GM12878 (cell line): ENCODE measurements around the gene SOWAHD. TPM values are rescaled to one million over a fixed set of nuclear protein-coding genes. Genes with fewer than 3 reads are reported as not detected.

Experiments used
- ATAC-seq: fragments of 200-7000 bp; cut with Tn5 transposase; 3 replicates; pipeline ENCODE4 v1.9.1; 2020; ENCODE audit warnings: mild to moderate bottlenecking, moderate library complexity
- BruUV-seq: library from RNA; stranded (reverse); fragments of 400-500 nt; replicated peaks from 2 replicates; lab custom pipeline; 2021; lab: Mats Ljungman, UMichigan
- CTCF ChIA-PET: fragments of 300-600 bp; sonication (Branson Sonifier 250); formaldehyde crosslinking; extraction: SDS; loops from one replicate; lab custom pipeline; 2021; ENCODE audit warnings: inconsistent platforms; lab: Yijun Ruan, JAX
- POLR2A ChIA-PET: fragments of 350-600 bp; formaldehyde crosslinking; extraction: SDS; loops from one replicate; lab custom pipeline; 2021; ENCODE audit warnings: inconsistent platforms; lab: Charles Lee
- RAD21 ChIA-PET: fragments of 300-600 bp; sonication (Branson Sonifier 250); formaldehyde crosslinking; loops from one replicate; lab custom pipeline; 2023; ENCODE audit warnings: antibody characterized with exemption; ENCODE audit not compliant: unreplicated experiment; lab: Charles Lee
- SMC1A ChIA-PET: fragments of 300-600 bp; sonication (Branson Sonifier 250); formaldehyde crosslinking; loops from one replicate; lab custom pipeline; 2023; ENCODE audit not compliant: unreplicated experiment, uncharacterized antibody; lab: Charles Lee
- DNase-seq: peaks from one replicate; pipeline ENCODE4 v3.0.0-alpha.2; 2011; ENCODE audit warnings: low read depth, low spot score
- FAIRE-seq: peaks from 3 replicates; lab custom pipeline; 2011; peaks lifted over from hg19 to GRCh38; lab: Jason Lieb, UNC
- H2AFZ ChIP-seq: 2 replicates; pipeline ENCODE4 v1.6.0; 2011; ENCODE audit warnings: low read depth, low read length, control low read depth; ENCODE audit not compliant: control insufficient read depth
- H3K27ac ChIP-seq: 2 replicates; pipeline ENCODE4 v1.5.1; 2011; ENCODE audit warnings: control low read depth; ENCODE audit not compliant: control insufficient read depth, insufficient read depth
- H3K27me3 ChIP-seq, 2 experiments: replicated peaks in 1 of 2; 2 replicates each; pipeline versions ENCODE4 v1.6.0 to v1.6.1; 2011; ENCODE audit warnings: low read length in 1 of 2; ENCODE audit not compliant: control insufficient read depth in 2 of 2, insufficient read depth in 2 of 2
- H3K36me3 ChIP-seq, 2 experiments: 2 replicates each; pipeline ENCODE4 v1.5.1; 2011; ENCODE audit warnings: low read length in 1 of 2; ENCODE audit not compliant: control insufficient read depth in 2 of 2, insufficient read depth in 2 of 2
- H3K4me1 ChIP-seq: 2 replicates; pipeline ENCODE4 v1.6.1; 2011; ENCODE audit warnings: mild to moderate bottlenecking, low read length, moderate library complexity, mixed read lengths; ENCODE audit not compliant: control insufficient read depth, insufficient read depth
- H3K4me2 ChIP-seq: 2 replicates; pipeline ENCODE4 v1.6.0; 2011; ENCODE audit warnings: control low read depth; ENCODE audit not compliant: control insufficient read depth, insufficient read depth
- H3K4me3 ChIP-seq: fragments of 200-600 bp; sonication (generic); 2 replicates; pipeline ENCODE4 v1.5.1; 2016
- H3K79me2 ChIP-seq: 2 replicates; pipeline ENCODE4 v1.6.0; 2011; ENCODE audit warnings: low read length; ENCODE audit not compliant: control insufficient read depth, insufficient read depth
- H3K9ac ChIP-seq: 2 replicates; pipeline ENCODE4 v1.8.0; 2011; ENCODE audit warnings: low read length, control low read depth, mixed read lengths; ENCODE audit not compliant: control insufficient read depth, insufficient read depth
- H3K9me3 ChIP-seq: replicated peaks from 3 replicates; pipeline ENCODE4 v1.5.1; 2011; ENCODE audit warnings: mild to moderate bottlenecking, low read length; ENCODE audit not compliant: control insufficient read depth, insufficient read depth
- H4K20me1 ChIP-seq: 2 replicates; pipeline ENCODE4 v1.6.0; 2011; ENCODE audit not compliant: control insufficient read depth, insufficient read depth
- E2F8 ChIP-seq: fragments of 450-650 bp; IDR thresholded peaks from 2 replicates; pipeline ENCODE4 v1.6.1; 2018; ENCODE audit warnings: mild to moderate bottlenecking, low read depth, moderate library complexity; ENCODE audit not compliant: partially characterized antibody
- IKZF1 ChIP-seq: fragments of 450-650 bp; conservative IDR thresholded peaks from 2 replicates; pipeline ENCODE4 v1.6.1; 2017; ENCODE audit warnings: antibody characterized with exemption, mild to moderate bottlenecking
- NFXL1 ChIP-seq: fragments of 450-650 bp; IDR thresholded peaks from 2 replicates; pipeline ENCODE4 v1.6.1; 2017; ENCODE audit warnings: antibody characterized with exemption, mild to moderate bottlenecking, borderline replicate concordance
- TCF3 ChIP-seq: IDR thresholded peaks from 2 replicates; pipeline ENCODE4 v1.6.1; 2012; ENCODE audit warnings: low read depth, mild to moderate bottlenecking, low read length, borderline replicate concordance; ENCODE audit not compliant: insufficient read depth
- TCF7 ChIP-seq: IDR thresholded peaks from 2 replicates; pipeline ENCODE4 v1.6.1; 2014; ENCODE audit warnings: antibody characterized with exemption, borderline replicate concordance
- WGBS: methylation state at CpG from one replicate; pipeline ENCODE4 v1.1.6; 2016; ENCODE audit warnings: low lambda C conversion rate; ENCODE audit not compliant: insufficient replicate concordance, insufficient coverage; ENCODE audit errors: missing lambda C conversion rate; 5-methylcytosine and 5-hydroxymethylcytosine counted together
- in situ Hi-C: fragments of 300-500 bp; cut with MboI; formaldehyde crosslinking; loops from 9 replicates; pipeline ENCODE4 v1.14.3; 2018; ENCODE audit warnings: mixed read lengths
- intact Hi-C: fragments of 100-400 bp; cut with micrococcal nuclease; formaldehyde crosslinking; loops from one replicate; pipeline ENCODE4 v1.14.2; 2022; ENCODE audit not compliant: unreplicated experiment
- polyA plus RNA-seq, 11 experiments: library from polyadenylated mRNA; depleted of rRNA in 4 of 11; unstranded in 6 of 11; stranded (reverse) in 5 of 11; fragments of >200 nt; fragmentation: Nextera tagmentation in 4 of 11; fragmentation: Illumina TruSeq in 1 of 11; extraction: Ambion mirVana in 4 of 11; extraction: Trizol in 1 of 11; gene quantifications; 1 replicate in 1 of 11; 2 replicates in 10 of 11; pipeline versions ENCODE4 v1.2.1 to v1.2.3, GENCODE V29; 2011 to 2016; ENCODE audit warnings: inconsistent platforms in 2 of 11, missing spikeins in 2 of 11, low read depth in 1 of 11
- total RNA-seq, 4 experiments: library from RNA; depleted of rRNA in 3 of 4; stranded (reverse); fragments of >200 nt in 3 of 4; fragmentation: Illumina TruSeq in 1 of 4; extraction: Trizol in 1 of 4; gene quantifications; 2 replicates each; pipeline versions ENCODE4 v1.2.1 to v1.2.3, GENCODE V29; 2013 to 2021

The SOWAHD gene
- total and polyA plus RNA-seq, 10 of the 15 experiments (the other 5 are each of a cell fraction or from before 2014, with no cell fraction given) = 0.27 to 7.4 (median 2.6) TPM

DNA sequence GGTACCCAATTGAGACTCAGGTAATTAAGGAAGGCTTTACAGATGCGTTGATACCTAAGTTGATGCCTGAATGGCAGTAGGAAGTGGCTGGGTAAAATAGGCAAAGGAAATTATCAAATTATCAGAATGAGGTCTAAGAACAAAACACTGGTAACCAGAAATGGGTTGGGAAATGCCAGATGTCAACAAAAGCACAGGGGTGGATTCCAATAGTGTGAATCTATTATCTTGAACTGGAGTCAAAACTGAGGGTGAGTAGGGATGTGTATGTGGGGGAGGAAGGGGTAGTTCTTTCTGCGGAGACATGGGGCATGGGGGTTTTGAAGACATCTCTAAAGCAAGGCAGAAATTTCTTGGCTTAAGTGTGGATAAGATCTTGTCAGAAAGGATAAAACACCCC is 49.5 kb upstream of the SOWAHD start:
- Histone ChIP-seq H2AFZ (no peak overlapping the region), H3K4me2 (no peak overlapping the region), H4K20me1 (no peaks in the 10 kb centered on the region), H3K79me2 (no peaks in the 10 kb centered on the region), H3K4me3 (no peak overlapping the region), H3K27me3 (no peaks in the 10 kb centered on the region), H3K27ac (no peak overlapping the region), H3K36me3 (no peaks in the 10 kb centered on the region), H3K4me1 (peaks cover 2% of the 10 kb centered on the region; the same call in 1 of the 2 replicates), H3K9me3 (no peaks in the 10 kb centered on the region), H3K9ac (no peak overlapping the region)
- POLR2A ChIA-PET = interaction anchor here (0.6 to 0.7 kb wide), 3 partner anchors 30 to 407 kb away, joined by 3 to 6 read pairs (median 4); no protein-coding TSS in a partner anchor
- in situ Hi-C loops = no loop called here
- DNase-seq (no peak), ATAC-seq (no peak), FAIRE-seq (no peak)
- CTCF ChIA-PET = interaction anchor here (0.9 to 2.3 kb wide), 4 partner anchors 10 to 20 kb away, joined by 3 to 16 read pairs (median 6); no protein-coding TSS in a partner anchor
- RAD21 ChIA-PET = interaction anchor here (0.6 to 1.3 kb wide), 2 partner anchors 18 to 95 kb away, joined by 3 to 5 read pairs; no protein-coding TSS in a partner anchor
- WGBS = 64% methylated on average over 2 of the region's 2 CpGs
- TF ChIP-seq IKZF1 (no peak), NFXL1 (no peak), E2F8 (no peak), TCF3 (no peak), TCF7 (no peak)
- SMC1A ChIA-PET = interaction anchor here (1.8 to 4.0 kb wide), 2 partner anchors 20 kb away, joined by 7 to 17 read pairs; no protein-coding TSS in a partner anchor
- intact Hi-C loops = no loop called here
- BruUV-seq = no TSS peak
